Measurements from ENCODE around the gene TAOK3. TPM values are rescaled to one million over a fixed set of nuclear protein-coding genes. Genes with fewer than 3 reads are reported as not detected.
"Not testable (repeated sequence)": the region's sequence is repeated elsewhere in the genome, so short reads cannot be mapped to it uniquely, and the experiment has no call there.

The TAOK3 gene
- total RNA-seq, 1 experiment from 2014 or later, result 55.8 TPM

DNA sequence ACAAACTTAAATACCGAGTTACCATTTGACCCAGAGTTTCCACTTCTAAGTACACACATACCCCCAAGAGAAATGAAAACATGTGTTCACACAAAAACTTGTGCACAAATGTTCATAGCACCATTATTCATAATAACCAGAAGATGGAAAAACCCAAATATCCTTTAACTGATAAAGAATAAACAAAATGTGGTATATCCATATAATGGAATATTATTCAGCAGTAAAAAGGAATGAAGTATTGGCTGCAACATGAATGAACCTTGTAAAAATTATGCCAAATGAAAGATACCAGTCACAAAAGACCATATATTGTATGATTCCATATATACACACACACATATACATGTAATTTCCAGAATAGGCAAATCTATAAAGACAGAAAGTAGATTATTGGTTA, 116.4 kb downstream of the TAOK3 start:
- H3K4me2 ChIP-seq, result no peak overlapping the region
- BruUV-seq (replicated peaks), result no TSS peak
- no peak overlapping the region for H2AFZ ChIP-seq
- ChIA-PET CTCF (no interaction called here), POLR2A (ENCODE audit: unreplicated experiment) (no interaction called here)
- H3K79me2 ChIP-seq (ENCODE audit: low read depth), result no peaks in the 10 kb centered on the region
- no peak for TF ChIP-seq EZH2 (IDR thresholded peaks at IDR 0.05; ENCODE audit: low read depth)
- no peak for TF ChIP-seq CTCF (conservative IDR thresholded peaks at IDR 0.05)
- H3K36me3 ChIP-seq (ENCODE audit: low read depth), result no peaks in the 10 kb centered on the region
- H4K20me1 ChIP-seq (ENCODE audit: insufficient read depth), result no peaks in the 10 kb centered on the region
- no peak overlapping the region for H3K27ac ChIP-seq
- intact Hi-C loops (cut with micrococcal nuclease; ENCODE audit: unreplicated experiment), result no loop called here
- H3K4me3 ChIP-seq, result no peak overlapping the region
- no peaks in the 10 kb centered on the region for H3K27me3 ChIP-seq (ENCODE audit: insufficient read depth, low read depth)
- H3K9me2 ChIP-seq (ENCODE audit: insufficient read depth), result no peaks in the 10 kb centered on the region
- no peak for DNase-seq
- peaks cover 6% of the 10 kb centered on the region; the same call in 1 of the 2 replicates for H3K4me1 ChIP-seq (replicated peaks; ENCODE audit: insufficient read depth)
- H3F3A ChIP-seq (ENCODE audit: insufficient read depth, low read depth), result no peaks in the 10 kb centered on the region
- H3K9me3 ChIP-seq (ENCODE audit: insufficient read depth, low read depth), result no peaks in the 10 kb centered on the region

DNA sequence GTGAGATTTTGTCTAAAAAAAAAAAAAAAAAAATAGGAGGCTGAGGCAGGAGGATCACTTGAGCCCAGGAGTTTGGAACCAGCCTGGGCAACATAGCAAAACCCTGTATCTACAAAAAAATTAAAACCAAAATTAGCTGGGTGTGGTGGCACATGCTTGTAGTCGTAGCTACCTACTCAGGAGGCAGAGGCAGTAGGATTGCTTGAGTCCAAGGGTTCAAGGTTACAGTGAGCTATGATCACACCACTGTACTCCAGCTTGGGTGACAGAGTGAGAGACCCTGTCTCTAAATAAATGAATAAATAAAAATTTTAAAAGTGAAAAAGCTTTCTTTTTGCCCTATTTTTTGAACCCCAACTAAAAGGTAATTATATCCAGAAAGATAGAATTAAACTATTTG, 123.2 kb downstream of the TAOK3 start:
- H2AFZ ChIP-seq, result no peak overlapping the region
- intact Hi-C loops (cut with micrococcal nuclease; ENCODE audit: unreplicated experiment), result no loop called here
- no peaks in the 10 kb centered on the region for H4K20me1 ChIP-seq (ENCODE audit: insufficient read depth)
- no peak overlapping the region for H3K4me2 ChIP-seq
- ChIA-PET CTCF (interaction anchor here (1.3 kb wide), 1 partner anchor 50 kb away, joined by 4 read pairs; no protein-coding TSS in a partner anchor), POLR2A (ENCODE audit: unreplicated experiment) (no interaction called here)
- BruUV-seq (replicated peaks), result no TSS peak
- no peak for DNase-seq
- H3F3A ChIP-seq (ENCODE audit: insufficient read depth, low read depth), result no peaks in the 10 kb centered on the region; the same call in 1 of the 2 replicates
- no peak overlapping the region for H3K27ac ChIP-seq
- no peaks in the 10 kb centered on the region for H3K4me1 ChIP-seq (replicated peaks; ENCODE audit: insufficient read depth)
- no peaks in the 10 kb centered on the region for H3K9me3 ChIP-seq (ENCODE audit: insufficient read depth, low read depth)
- no peaks in the 10 kb centered on the region for H3K36me3 ChIP-seq (ENCODE audit: low read depth)
- no peaks in the 10 kb centered on the region for H3K79me2 ChIP-seq (ENCODE audit: low read depth)
- H3K27me3 ChIP-seq (ENCODE audit: insufficient read depth, low read depth), result no peaks in the 10 kb centered on the region
- H3K9me2 ChIP-seq (ENCODE audit: insufficient read depth), result no peaks in the 10 kb centered on the region
- H3K4me3 ChIP-seq, result no peak overlapping the region
- TF ChIP-seq EZH2 (IDR thresholded peaks at IDR 0.05; ENCODE audit: low read depth) (no peak), CTCF (conservative IDR thresholded peaks at IDR 0.05) (no peak)

DNA sequence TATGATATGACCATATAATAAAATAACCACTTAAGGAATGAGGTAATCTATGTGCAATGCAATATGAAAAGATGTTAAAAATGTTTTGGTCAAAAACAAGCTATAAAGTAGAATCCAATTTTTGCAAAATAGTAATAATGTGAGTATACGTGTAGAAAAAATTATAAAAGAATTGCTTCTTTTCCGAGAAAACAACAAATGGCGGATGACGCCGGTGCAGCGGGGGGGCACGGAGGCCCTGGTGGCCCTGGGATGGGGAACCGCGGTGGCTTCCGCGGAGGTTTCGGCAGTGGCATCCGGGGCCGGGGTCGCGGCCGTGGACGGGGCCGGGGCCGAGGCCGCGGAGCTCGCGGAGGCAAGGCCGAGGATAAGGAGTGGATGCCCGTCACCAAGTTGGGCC, 126.8 kb downstream of the TAOK3 start:
- H3F3A ChIP-seq (ENCODE audit: insufficient read depth, low read depth); H2AFZ ChIP-seq; H4K20me1 ChIP-seq (ENCODE audit: insufficient read depth); H3K4me3 ChIP-seq; H3K9me2 ChIP-seq (ENCODE audit: insufficient read depth); DNase-seq; CTCF ChIA-PET; H3K4me2 ChIP-seq; intact Hi-C loops (cut with micrococcal nuclease; ENCODE audit: unreplicated experiment); H3K79me2 ChIP-seq (ENCODE audit: low read depth); H3K36me3 ChIP-seq (ENCODE audit: low read depth); BruUV-seq (replicated peaks); H3K27me3 ChIP-seq (ENCODE audit: insufficient read depth, low read depth); POLR2A ChIA-PET (ENCODE audit: unreplicated experiment); H3K4me1 ChIP-seq (replicated peaks; ENCODE audit: insufficient read depth); H3K27ac ChIP-seq; H3K9me3 ChIP-seq (ENCODE audit: insufficient read depth, low read depth): not testable (repeated sequence)

GRCh38 chr12:118238888-118239287, 133.8 kb downstream of the TAOK3 start:
- intact Hi-C loops (cut with micrococcal nuclease; ENCODE audit: unreplicated experiment), result loop anchor here (1.0 to 5.0 kb wide), 2 partner anchors 32 to 133 kb away; partner anchors contain the start of gene TAOK3

More at GRCh38 chr12:118238888-118239287, 133.8 kb downstream of the TAOK3 start:
- DNase-seq, result no peak
- ChIA-PET POLR2A (ENCODE audit: unreplicated experiment) (no interaction called here), CTCF (interaction anchor here (0.7 kb wide), 1 partner anchor 72 kb away, joined by 3 read pairs; no protein-coding TSS in a partner anchor)
- Histone ChIP-seq H3K4me3 (no peak overlapping the region), H3F3A (ENCODE audit: insufficient read depth, low read depth) (peaks cover 18% of the 10 kb centered on the region), H4K20me1 (ENCODE audit: insufficient read depth) (no peaks in the 10 kb centered on the region), H3K79me2 (ENCODE audit: low read depth) (no peaks in the 10 kb centered on the region), H3K4me2 (peak overlapping the region; percentile 62), H3K9me3 (ENCODE audit: insufficient read depth, low read depth) (no peaks in the 10 kb centered on the region), H2AFZ (no peak overlapping the region), H3K4me1 (replicated peaks; ENCODE audit: insufficient read depth) (peaks cover 35% of the 10 kb centered on the region), H3K27ac (peak overlapping the region; percentile 86), H3K27me3 (ENCODE audit: insufficient read depth, low read depth) (no peaks in the 10 kb centered on the region), H3K9me2 (ENCODE audit: insufficient read depth) (no peaks in the 10 kb centered on the region), H3K36me3 (ENCODE audit: low read depth) (peaks cover 14% of the 10 kb centered on the region)
- TF ChIP-seq CTCF (conservative IDR thresholded peaks at IDR 0.05) (no peak), EZH2 (IDR thresholded peaks at IDR 0.05; ENCODE audit: low read depth) (no peak)
- BruUV-seq (replicated peaks), result no TSS peak
